Right atrium auricular region (tissue), 2 donors: ENCODE results near the gene GGA2. TPM values are rescaled to one million over a fixed set of nuclear protein-coding genes. Genes with fewer than 3 reads are reported as not detected.

Experiments
- DNase-seq: peaks from one replicate; pipeline ENCODE4 v3.0.0-alpha.2; 2019; ENCODE audit warnings: low spot score
- H3K27ac ChIP-seq, 2 donors: fragments of 200-600 bp; sonication (generic); 1 replicate in 1 of 2; 2 replicates in 1 of 2; pipeline ENCODE4 v1.5.1; 2016 to 2019
- H3K27me3 ChIP-seq, 2 donors: fragments of 200-600 bp; sonication (generic); one replicate each; pipeline versions ENCODE4 v1.5.1 to v1.6.0; 2017 to 2019
- H3K36me3 ChIP-seq: fragments of 200-600 bp; sonication (generic); one replicate; pipeline ENCODE4 v1.5.1; 2016
- H3K4me1 ChIP-seq, 2 donors: fragments of 200-600 bp; sonication (generic); one replicate each; pipeline versions ENCODE4 v1.5.1 to v1.6.0; 2017 to 2019
- H3K4me3 ChIP-seq, 2 donors: fragments of 200-600 bp; sonication (generic); 1 replicate in 1 of 2; 2 replicates in 1 of 2; pipeline ENCODE4 v1.5.1; 2017 to 2019; ENCODE audit warnings: mild to moderate bottlenecking in 1 of 2, moderate library complexity in 1 of 2
- H3K9me3 ChIP-seq, 2 donors: fragments of 200-600 bp; sonication (generic); one replicate each; pipeline ENCODE4 v1.5.1; 2019
- CTCF ChIP-seq, 2 donors: fragments of 200-600 bp; sonication (generic); IDR thresholded peaks; one replicate each; pipeline ENCODE4 v1.5.1; 2019; ENCODE audit warnings: antibody characterized with exemption in 2 of 2
- total RNA-seq, 2 donors: library from RNA; depleted of rRNA; stranded (reverse); fragments of >200 nt; gene quantifications; one replicate each; pipeline ENCODE4 v1.1.0, GENCODE V29; 2016

GGA2 gene
- total RNA-seq: 10 to 100 TPM; 25.0 to 59.3 TPM

GRCh38 chr16:23510164-23510914 is at the start of gene GGA2:
Gene GGA2 (minus strand): TSS chr16:23510494. CDS start chr16:23510411, 83 bp downstream.
- Histone ChIP-seq H3K9me3 (no peaks in the 10 kb centered on the region), H3K27ac (peak within 1 kb of the TSS; percentile 86 to 91), H3K27me3 (no peaks in the 10 kb centered on the region), H3K4me1 (peaks cover 0 to 37% of the 10 kb centered on the region in 2 donors), H3K36me3 (no peaks in the 10 kb centered on the region), H3K4me3 (peak within 1 kb of the TSS; percentile 70 to 96)
- TF ChIP-seq CTCF (IDR thresholded peaks at IDR 0.05): no peak
- peak; percentile 86 for DNase-seq

GRCh38 chr16:23557779-23558702 is 47.7 kb upstream of the GGA2 start:
- Histone ChIP-seq H3K4me3 (peak overlapping the region; percentile 86 to 97), H3K36me3 (peaks cover 35% of the 10 kb centered on the region), H3K9me3 (no peaks in the 10 kb centered on the region), H3K27me3 (no peaks in the 10 kb centered on the region), H3K4me1 (peaks cover 0 to 42% of the 10 kb centered on the region in 2 donors), H3K27ac (peak overlapping the region; percentile 85 to 94)
- DNase-seq: peak; percentile 63
- no peak for TF ChIP-seq CTCF (IDR thresholded peaks at IDR 0.05)

- peaks cover 0 to 42% of the 10 kb centered on the region in 2 donors for H3K4me1 ChIP-seq
- H3K27ac ChIP-seq: peak within 1 kb of the TSS; percentile 85 to 94
- H3K27me3 ChIP-seq: no peaks in the 10 kb centered on the region
- peaks cover 35% of the 10 kb centered on the region for H3K36me3 ChIP-seq
- H3K9me3 ChIP-seq: no peaks in the 10 kb centered on the region
- peak within 1 kb of the TSS; percentile 86 to 97 for H3K4me3 ChIP-seq
- DNase-seq: peak; percentile 98
- peak; percentile 91 to 92 for TF ChIP-seq CTCF (IDR thresholded peaks at IDR 0.05)
Observed at GRCh38 chr16:23556881-23557778, 46.8 kb upstream of the GGA2 start, which contains the start of the genes EARS2 and UBFD1. Gene EARS2 (minus strand): TSS chr16:23557350. CDS start chr16:23557343, 7 bp downstream. Gene UBFD1 (plus strand): TSS chr16:23557727. CDS start chr16:23557743, 16 bp downstream.

- Histone ChIP-seq H3K27ac (no peak overlapping the region), H3K4me3 (no peak overlapping the region), H3K36me3 (peaks cover 39% of the 10 kb centered on the region), H3K27me3 (no peaks in the 10 kb centered on the region), H3K4me1 (peaks cover 0 to 23% of the 10 kb centered on the region in 2 donors), H3K9me3 (no peaks in the 10 kb centered on the region)
- DNase-seq: no peak
- TF ChIP-seq CTCF (IDR thresholded peaks at IDR 0.05): no peak
Observed at GRCh38 chr16:23554536-23554935, 44.2 kb upstream of the GGA2 start.

- no peaks in the 10 kb centered on the region for H3K9me3 ChIP-seq
- H3K4me1 ChIP-seq: peaks cover 0 to 8% of the 10 kb centered on the region in 2 donors
- H3K27me3 ChIP-seq: no peaks in the 10 kb centered on the region
- H3K4me3 ChIP-seq: no peak overlapping the region
- TF ChIP-seq CTCF (IDR thresholded peaks at IDR 0.05): no peak
- no peak overlapping the region for H3K27ac ChIP-seq
- H3K36me3 ChIP-seq: peaks cover 56% of the 10 kb centered on the region
- DNase-seq: no peak
Observed at GRCh38 chr16:23552161-23552560, 41.9 kb upstream of the GGA2 start.
